ENCODE results near the gene RRAD.

Gene RRAD

GRCh38 chr16:66939366-66939765 lies 14.0 kb upstream of the RRAD start:
- TF ChIP-seq, protein P1, sequence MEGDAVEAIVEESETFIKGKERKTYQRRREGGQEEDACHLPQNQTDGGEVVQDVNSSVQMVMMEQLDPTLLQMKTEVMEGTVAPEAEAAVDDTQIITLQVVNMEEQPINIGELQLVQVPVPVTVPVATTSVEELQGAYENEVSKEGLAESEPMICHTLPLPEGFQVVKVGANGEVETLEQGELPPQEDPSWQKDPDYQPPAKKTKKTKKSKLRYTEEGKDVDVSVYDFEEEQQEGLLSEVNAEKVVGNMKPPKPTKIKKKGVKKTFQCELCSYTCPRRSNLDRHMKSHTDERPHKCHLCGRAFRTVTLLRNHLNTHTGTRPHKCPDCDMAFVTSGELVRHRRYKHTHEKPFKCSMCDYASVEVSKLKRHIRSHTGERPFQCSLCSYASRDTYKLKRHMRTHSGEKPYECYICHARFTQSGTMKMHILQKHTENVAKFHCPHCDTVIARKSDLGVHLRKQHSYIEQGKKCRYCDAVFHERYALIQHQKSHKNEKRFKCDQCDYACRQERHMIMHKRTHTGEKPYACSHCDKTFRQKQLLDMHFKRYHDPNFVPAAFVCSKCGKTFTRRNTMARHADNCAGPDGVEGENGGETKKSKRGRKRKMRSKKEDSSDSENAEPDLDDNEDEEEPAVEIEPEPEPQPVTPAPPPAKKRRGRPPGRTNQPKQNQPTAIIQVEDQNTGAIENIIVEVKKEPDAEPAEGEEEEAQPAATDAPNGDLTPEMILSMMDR (IDR thresholded peaks at IDR 0.05; ENCODE audit: borderline replicate concordance, extremely low read depth, low read length, poor library complexity, severe bottlenecking), result no peak
- TF ChIP-seq EZH2 (IDR thresholded peaks at IDR 0.05; ENCODE audit: borderline replicate concordance, low read depth, low read length, severe bottlenecking), result no peak
- H4K20me1 ChIP-seq (ENCODE audit: insufficient read depth, low read length), result peaks cover 5% of the 10 kb centered on the region
- H3K27me3 ChIP-seq (ENCODE audit: insufficient read depth, low read length, poor library complexity), result no peaks in the 10 kb centered on the region
- no peak overlapping the region for H2AFZ ChIP-seq (ENCODE audit: low read depth, low read length)
- H3K4me1 ChIP-seq (ENCODE audit: insufficient read depth, low read length), result peaks cover 19% of the 10 kb centered on the region
- H3K36me3 ChIP-seq (ENCODE audit: insufficient read depth, low read length), result peaks cover 65% of the 10 kb centered on the region
- H3K27ac ChIP-seq (ENCODE audit: low read length), result no peak overlapping the region
- no peak overlapping the region for H3K4me3 ChIP-seq (ENCODE audit: low read depth in 1 of 2, low read length in 2 of 2)
- no peak for ATAC-seq (ENCODE audit: insufficient read depth, low read depth)
- H3K9me3 ChIP-seq (ENCODE audit: insufficient read depth, low read length, severe bottlenecking), result no peaks in the 10 kb centered on the region
- H3K9ac ChIP-seq (ENCODE audit: low read depth, low read length), result no peak overlapping the region
- peaks cover 29% of the 10 kb centered on the region for H3K79me2 ChIP-seq (ENCODE audit: insufficient read depth, low read length)
- H3K4me2 ChIP-seq (ENCODE audit: insufficient read depth, low read length), result no peak overlapping the region
- no peak for DNase-seq

GRCh38 chr16:66937725-66938337 lies 12.5 kb upstream of the RRAD start:
- Histone ChIP-seq H3K4me2 (ENCODE audit: insufficient read depth, low read length) (0 out of 2 replicates have a peak overlapping the region, but pooled peaks have one; percentile 12), H3K27me3 (ENCODE audit: insufficient read depth, low read length, poor library complexity) (no peaks in the 10 kb centered on the region), H3K4me3 (ENCODE audit: low read depth in 1 of 2, low read length in 2 of 2) (no peak overlapping the region), H4K20me1 (ENCODE audit: insufficient read depth, low read length) (peaks cover 14% of the 10 kb centered on the region), H2AFZ (ENCODE audit: low read depth, low read length) (no peak overlapping the region), H3K36me3 (ENCODE audit: insufficient read depth, low read length) (peaks cover 54% of the 10 kb centered on the region), H3K4me1 (ENCODE audit: insufficient read depth, low read length) (peaks cover 29% of the 10 kb centered on the region), H3K9ac (ENCODE audit: low read depth, low read length) (no peak overlapping the region), H3K79me2 (ENCODE audit: insufficient read depth, low read length) (peaks cover 44% of the 10 kb centered on the region), H3K9me3 (ENCODE audit: insufficient read depth, low read length, severe bottlenecking) (no peaks in the 10 kb centered on the region), H3K27ac (ENCODE audit: low read length) (no peak overlapping the region)
- no peak for ATAC-seq (ENCODE audit: insufficient read depth, low read depth)
- TF ChIP-seq EZH2 (IDR thresholded peaks at IDR 0.05; ENCODE audit: borderline replicate concordance, low read depth, low read length, severe bottlenecking), result no peak
- TF ChIP-seq, protein P1 (IDR thresholded peaks at IDR 0.05; ENCODE audit: borderline replicate concordance, extremely low read depth, low read length, poor library complexity, severe bottlenecking), result no peak
- DNase-seq, result no peak

- Histone ChIP-seq H3K9me3 (ENCODE audit: insufficient read depth, low read length, severe bottlenecking) (no peaks in the 10 kb centered on the region), H2AFZ (ENCODE audit: low read depth, low read length) (no peak overlapping the region), H3K27me3 (ENCODE audit: insufficient read depth, low read length, poor library complexity) (no peaks in the 10 kb centered on the region), H3K27ac (ENCODE audit: low read length) (no peak overlapping the region), H3K4me1 (ENCODE audit: insufficient read depth, low read length) (peaks cover 37% of the 10 kb centered on the region), H3K4me3 (ENCODE audit: low read depth in 1 of 2, low read length in 2 of 2) (no peak overlapping the region), H3K4me2 (ENCODE audit: insufficient read depth, low read length) (0 out of 2 replicates have a peak overlapping the region, but pooled peaks have one; percentile 97), H3K9ac (ENCODE audit: low read depth, low read length) (no peak overlapping the region), H4K20me1 (ENCODE audit: insufficient read depth, low read length) (peaks cover 18% of the 10 kb centered on the region), H3K79me2 (ENCODE audit: insufficient read depth, low read length) (peaks cover 49% of the 10 kb centered on the region), H3K36me3 (ENCODE audit: insufficient read depth, low read length) (peaks cover 54% of the 10 kb centered on the region)
- no peak for TF ChIP-seq EZH2 (IDR thresholded peaks at IDR 0.05; ENCODE audit: borderline replicate concordance, low read depth, low read length, severe bottlenecking)
- TF ChIP-seq, protein P1 (IDR thresholded peaks at IDR 0.05; ENCODE audit: borderline replicate concordance, extremely low read depth, low read length, poor library complexity, severe bottlenecking), result peak; percentile 12
- ATAC-seq (ENCODE audit: insufficient read depth, low read depth) (no peak), DNase-seq (no peak)
Observed at GRCh38 chr16:66936889-66937554, 11.7 kb upstream of the RRAD start.
